ENCODE measurements around the gene GTF2F1. TPM values are rescaled to one million over a fixed set of nuclear protein-coding genes. Genes with fewer than 3 reads are reported as not detected.

GTF2F1 gene
- total and polyA plus RNA-seq, 8 donors, result 9.8 to 62.8 (median 31.1) TPM

- no peak for DNase-seq
- intact Hi-C loops (cut with DNase I; ENCODE audit: low total_unique reads), result no loop called here
- Histone ChIP-seq H3K36me3 (peaks cover 0 to 34% (median 9%) of the 10 kb centered on the region in 4 donors), H3K27ac (no peak overlapping the region), H3K9me3 (no peaks in the 10 kb centered on the region), H3K27me3 (no peaks in the 10 kb centered on the region), H3K4me1 (no peaks in the 10 kb centered on the region), H3K4me3 (no peak overlapping the region)
- TF ChIP-seq CTCF (IDR thresholded peaks at IDR 0.05), result no peak
- no peak for TF ChIP-seq EP300 (IDR thresholded peaks at IDR 0.05)
- TF ChIP-seq POLR2AphosphoS5 (IDR thresholded peaks at IDR 0.05), result no peak
- TF ChIP-seq POLR2A (IDR thresholded peaks at IDR 0.05), result no peak
- 87 to 98% (median 92%) methylated on average over 3 to 4 of the region's 4 CpGs for WGBS, 5 donors
Measured at GRCh38 chr19:6439743-6440142, 46.8 kb upstream of the GTF2F1 start.

GRCh38 chr19:6433663-6434062 is 40.7 kb upstream of the GTF2F1 start, which contains the start of gene SLC25A41:
TSS of gene SLC25A41 (minus strand) at chr19:6433763. CDS start at chr19:6433693, 70 bp downstream.
- H3K9me3 ChIP-seq, result no peaks in the 10 kb centered on the region
- no peak within 1 kb of the TSS for H3K27ac ChIP-seq
- DNase-seq, result no peak
- TF ChIP-seq CTCF (IDR thresholded peaks at IDR 0.05), result no peak
- TF ChIP-seq POLR2A (IDR thresholded peaks at IDR 0.05), result no peak
- no peak for TF ChIP-seq EP300 (IDR thresholded peaks at IDR 0.05)
- TF ChIP-seq POLR2AphosphoS5 (IDR thresholded peaks at IDR 0.05), result no peak
- no peaks in the 10 kb centered on the region for H3K27me3 ChIP-seq
- H3K4me3 ChIP-seq, result no peak within 1 kb of the TSS
- no peaks in the 10 kb centered on the region for H3K4me1 ChIP-seq
- H3K36me3 ChIP-seq, result no peaks in the 10 kb centered on the region
- intact Hi-C loops (cut with DNase I; ENCODE audit: low total_unique reads), result no loop called here
- 83 to 92% (median 90%) methylated on average over 10 of the region's 10 CpGs for WGBS, 5 donors

- no peak for TF ChIP-seq POLR2AphosphoS5 (IDR thresholded peaks at IDR 0.05)
- TF ChIP-seq CTCF (IDR thresholded peaks at IDR 0.05), result no peak
- TF ChIP-seq EP300 (IDR thresholded peaks at IDR 0.05), result no peak
- no peaks in the 10 kb centered on the region for H3K36me3 ChIP-seq
- H3K27me3 ChIP-seq, result no peaks in the 10 kb centered on the region
- no peaks in the 10 kb centered on the region for H3K4me1 ChIP-seq
- intact Hi-C loops (cut with DNase I; ENCODE audit: low total_unique reads), result no loop called here
- no peak for DNase-seq
- no peaks in the 10 kb centered on the region for H3K9me3 ChIP-seq
- no peak overlapping the region for H3K27ac ChIP-seq
- no peak overlapping the region for H3K4me3 ChIP-seq
- 80 to 89% (median 85%) methylated on average over 8 to 11 of the region's 11 CpGs for WGBS, 5 donors
Measured at GRCh38 chr19:6433165-6433564, 40.2 kb upstream of the GTF2F1 start.

- WGBS, 5 donors, result 90 to 95% (median 92%) methylated on average over 11 of the region's 11 CpGs
- intact Hi-C loops (cut with DNase I; ENCODE audit: low total_unique reads), result no loop called here
Measured at GRCh38 chr19:6431891-6432290, 38.9 kb upstream of the GTF2F1 start.

More at GRCh38 chr19:6431891-6432290, 38.9 kb upstream of the GTF2F1 start:
- no peak overlapping the region for H3K4me3 ChIP-seq
- no peak for DNase-seq
- no peaks in the 10 kb centered on the region for H3K27me3 ChIP-seq
- no peaks in the 10 kb centered on the region for H3K9me3 ChIP-seq
- no peak overlapping the region for H3K27ac ChIP-seq
- H3K4me1 ChIP-seq, result no peaks in the 10 kb centered on the region
- H3K36me3 ChIP-seq, result no peaks in the 10 kb centered on the region
- TF ChIP-seq POLR2A (IDR thresholded peaks at IDR 0.05) (no peak), POLR2AphosphoS5 (IDR thresholded peaks at IDR 0.05) (no peak), CTCF (IDR thresholded peaks at IDR 0.05) (no peak), EP300 (IDR thresholded peaks at IDR 0.05) (no peak)
